Aorta (tissue), 5 donors: ENCODE results near the gene TMEM161B. TPM values are rescaled to one million over a fixed set of nuclear protein-coding genes. Genes with fewer than 3 reads are reported as not detected.
"Not testable (repeated sequence)": the region's sequence is repeated elsewhere in the genome, so short reads cannot be mapped to it uniquely, and the experiment has no call there.

Source experiments
- ATAC-seq: fragments of 200-7000 bp; cut with Tn5 transposase; one replicate; pipeline ENCODE4 v1.9.1; 2022; ENCODE audit warnings: moderate library complexity; ENCODE audit not compliant: low FRiP score
- DNase-seq, 2 donors: peaks; one replicate each; pipeline ENCODE4 v3.0.0-alpha.2; 2020
- H3K27ac ChIP-seq, 2 donors: one replicate each; pipeline ENCODE4 v1.5.1; 2013; ENCODE audit warnings: low read length in 2 of 2, mild to moderate bottlenecking in 2 of 2, moderate library complexity in 2 of 2, control low read depth in 1 of 2, inconsistent platforms in 1 of 2, low read depth in 1 of 2
- H3K27me3 ChIP-seq, 2 donors: one replicate each; pipeline ENCODE4 v1.6.1; 2013; ENCODE audit warnings: control low read depth in 1 of 2, low read length in 1 of 2, mild to moderate bottlenecking in 1 of 2, moderate library complexity in 1 of 2; ENCODE audit not compliant: insufficient read depth in 2 of 2, control insufficient read depth in 1 of 2
- H3K36me3 ChIP-seq, 2 donors: one replicate each; pipeline ENCODE4 v1.6.1; 2013; ENCODE audit warnings: control low read depth in 1 of 2, low read length in 1 of 2, mild to moderate bottlenecking in 1 of 2; ENCODE audit not compliant: insufficient read depth in 2 of 2, control insufficient read depth in 1 of 2
- H3K4me1 ChIP-seq, 2 donors: one replicate each; pipeline ENCODE4 v1.6.1; 2013; ENCODE audit warnings: low read length in 2 of 2, control low read depth in 1 of 2, mild to moderate bottlenecking in 1 of 2, moderate library complexity in 1 of 2; ENCODE audit not compliant: insufficient read depth in 2 of 2, control insufficient read depth in 1 of 2
- H3K4me3 ChIP-seq, 2 donors: one replicate each; pipeline ENCODE4 v1.5.1; 2013; ENCODE audit warnings: low read length in 2 of 2, control low read depth in 1 of 2, mild to moderate bottlenecking in 1 of 2
- H3K9me3 ChIP-seq: one replicate; pipeline ENCODE4 v1.6.1; 2013; ENCODE audit warnings: mild to moderate bottlenecking, low read length; ENCODE audit not compliant: control insufficient read depth
- WGBS, 2 donors: extraction: QIAGEN DNeasy Blood & Tissue Kit; methylation state at CpG; one replicate each; pipeline ENCODE4 v1.1.7; 2013; 5-methylcytosine and 5-hydroxymethylcytosine counted together
- intact Hi-C, 2 donors: fragments of 100-400 bp; cut with DNase I; formaldehyde crosslinking; loops; one replicate each; pipeline versions ENCODE4 v1.14.2 to v1.15.0; 2022
- polyA plus RNA-seq, 2 donors: library from polyadenylated mRNA; stranded (reverse); fragments of 200-250 nt; gene quantifications; one replicate each; pipeline ENCODE4 v1.2.3, GENCODE V29; 2013
- total RNA-seq, 2 donors: library from RNA; stranded (reverse); fragmentation: NEBNext Ultra II Directional; extraction: Animal tissue kit (Norgen Biotek cat#: 25700); gene quantifications; one replicate each; pipeline ENCODE4 v1.2.1, GENCODE V29; 2021
- donor health status: healthy with polysubstance abuse.
- donor health status: Bipolar disorder and iron deficiency.
- donor health status: DM: no; HTN: no; CAD: no.
- donor health status: DM: no; HTN: no; CAD: no.
- donor health status: DM: yes; HTN: yes; CAD: no.

The TMEM161B gene
- total and polyA plus RNA-seq, 4 donors = 5.3 to 18.8 (median 12.8) TPM

DNA sequence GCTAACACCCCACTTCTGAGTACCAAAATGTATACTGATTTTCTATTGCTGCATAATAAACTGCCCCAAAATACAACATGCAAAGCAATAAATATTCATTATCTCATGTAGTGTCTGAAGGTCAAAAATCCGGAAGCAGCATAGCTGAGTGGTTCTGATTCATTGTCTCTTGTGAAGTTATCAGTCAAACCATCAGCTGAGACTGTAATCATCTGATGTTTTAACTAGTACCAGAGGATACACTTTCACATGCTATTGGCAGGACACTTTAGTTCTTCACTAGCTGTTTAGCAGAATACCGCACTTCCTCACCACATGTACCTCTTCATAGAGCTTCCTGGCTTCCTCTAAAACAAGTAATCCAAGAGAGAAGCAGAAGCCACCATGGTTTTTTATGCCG is 12.7 kb upstream of the TMEM161B start:
- H3K4me1 ChIP-seq = no peaks in the 10 kb centered on the region
- no peak overlapping the region for H3K27ac ChIP-seq
- 82 to 89% methylated on average over 3 of the region's 3 CpGs for WGBS, 2 donors
- H3K36me3 ChIP-seq = no peaks in the 10 kb centered on the region
- H3K4me3 ChIP-seq = no peak overlapping the region
- DNase-seq (no peak), ATAC-seq (no peak)
- intact Hi-C loops = no loop called here
- H3K27me3 ChIP-seq = no peaks in the 10 kb centered on the region
- no peaks in the 10 kb centered on the region for H3K9me3 ChIP-seq

DNA sequence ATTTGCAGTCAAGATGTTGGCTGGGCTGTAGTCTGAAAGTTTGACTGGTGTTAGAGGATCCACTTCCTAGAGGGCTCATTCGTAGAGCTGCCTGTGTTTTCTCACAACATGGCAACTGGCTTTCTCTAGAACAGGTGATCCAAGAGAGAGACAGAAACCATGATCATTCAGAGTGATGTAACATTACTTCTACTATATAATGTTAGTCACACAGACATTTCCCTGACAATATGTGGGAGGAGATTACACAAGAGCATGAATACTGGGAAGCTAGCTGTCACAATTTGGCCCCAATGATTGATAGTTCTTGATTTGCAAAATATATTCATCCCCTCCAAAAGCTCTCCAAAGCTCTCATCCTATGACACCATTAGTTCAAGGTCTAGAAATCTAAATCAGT is 10.9 kb upstream of the TMEM161B start:
- no peaks in the 10 kb centered on the region for H3K9me3 ChIP-seq
- H3K27me3 ChIP-seq = no peaks in the 10 kb centered on the region
- ATAC-seq (no peak), DNase-seq (no peak)
- WGBS, 2 donors = 84 to 91% methylated on average over 1 of the region's 1 CpG
- no peak overlapping the region for H3K4me3 ChIP-seq
- H3K4me1 ChIP-seq = no peaks in the 10 kb centered on the region
- H3K27ac ChIP-seq = no peak overlapping the region
- H3K36me3 ChIP-seq = no peaks in the 10 kb centered on the region
- intact Hi-C loops = no loop called here

DNA sequence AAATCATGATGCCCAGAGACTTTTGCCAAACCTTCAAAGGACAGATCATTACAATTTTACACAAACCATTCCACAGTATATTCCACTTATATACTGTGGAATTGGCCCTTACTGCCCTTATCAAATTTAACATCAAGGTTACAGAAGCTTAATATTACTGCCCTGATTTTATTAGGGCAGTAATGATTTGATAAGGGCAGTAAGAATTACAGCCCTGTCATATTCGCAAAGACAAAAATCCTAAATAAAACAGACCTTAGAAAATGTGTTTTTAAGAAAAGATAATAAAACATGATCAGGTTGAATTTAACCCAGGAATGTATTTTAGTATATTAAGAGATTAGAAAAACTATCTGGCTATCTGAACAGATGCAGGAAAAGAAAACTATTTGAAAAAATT is 7.7 kb upstream of the TMEM161B start:
- no peaks in the 10 kb centered on the region for H3K36me3 ChIP-seq
- H3K9me3 ChIP-seq = no peaks in the 10 kb centered on the region
- no peak overlapping the region for H3K4me3 ChIP-seq
- H3K27me3 ChIP-seq = no peaks in the 10 kb centered on the region
- ATAC-seq (no peak), DNase-seq (no peak)
- H3K27ac ChIP-seq = no peak overlapping the region
- intact Hi-C loops = no loop called here
- WGBS, 2 donors = 94 to 96% methylated on average over 1 of the region's 1 CpG
- no peaks in the 10 kb centered on the region for H3K4me1 ChIP-seq

DNA sequence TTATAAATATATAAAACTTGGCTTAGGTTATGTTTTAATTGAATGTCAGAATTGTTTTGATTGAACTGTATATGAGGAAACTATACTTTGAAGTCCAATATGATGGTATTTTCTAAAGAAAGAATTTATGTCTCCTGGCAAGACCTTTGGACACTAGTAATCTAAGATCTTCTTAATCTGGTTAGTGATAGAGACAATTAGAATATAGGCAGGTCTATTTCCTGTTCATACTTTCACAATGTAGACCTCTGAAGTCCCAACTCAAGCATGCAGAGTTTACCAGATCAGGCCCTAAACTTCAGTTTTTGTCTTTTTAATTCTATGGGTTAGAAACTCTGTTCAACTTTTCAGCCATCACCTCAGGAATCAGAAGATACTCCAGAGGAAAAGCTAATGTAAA is 6.9 kb upstream of the TMEM161B start:
- no peaks in the 10 kb centered on the region for H3K36me3 ChIP-seq
- no peaks in the 10 kb centered on the region for H3K27me3 ChIP-seq
- DNase-seq (no peak), ATAC-seq (no peak)
- no peaks in the 10 kb centered on the region for H3K9me3 ChIP-seq
- H3K27ac ChIP-seq = no peak overlapping the region
- intact Hi-C loops = no loop called here
- H3K4me1 ChIP-seq = no peaks in the 10 kb centered on the region
- H3K4me3 ChIP-seq = no peak overlapping the region

DNA sequence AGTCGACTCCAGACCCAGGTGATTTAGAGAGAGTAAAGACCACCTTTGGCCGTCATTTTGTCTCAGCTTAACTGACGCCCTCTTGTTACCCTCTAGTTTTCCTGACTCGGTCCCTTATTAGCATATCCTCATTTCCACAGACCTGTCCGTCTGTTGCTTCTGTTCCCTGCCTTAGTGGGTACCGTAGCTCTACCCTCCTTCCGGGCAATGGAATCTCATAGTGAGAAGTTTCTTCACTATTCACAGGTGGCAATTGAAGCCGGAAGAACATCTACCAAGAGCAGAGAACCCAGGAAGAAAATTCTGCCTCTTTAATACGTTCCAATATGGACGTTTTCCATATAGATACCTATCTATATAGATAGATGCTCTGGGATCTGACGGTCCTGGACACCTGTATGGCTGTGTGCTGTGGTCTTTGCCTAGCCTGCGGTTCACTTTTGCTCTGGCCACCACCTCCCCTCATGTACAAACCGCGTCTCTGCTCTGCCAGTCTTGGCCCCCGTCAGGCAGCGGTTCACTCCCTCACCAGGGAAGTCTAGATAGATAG is 652 bp upstream of the TMEM161B start:
- Histone ChIP-seq H3K4me3 (peak overlapping the region; percentile 73 to 83), H3K27me3 (no peaks in the 10 kb centered on the region), H3K27ac (no peak overlapping the region), H3K4me1 (peaks cover 0 to 4% of the 10 kb centered on the region in 2 donors), H3K36me3 (no peaks in the 10 kb centered on the region), H3K9me3 (no peaks in the 10 kb centered on the region)
- DNase-seq (no peak), ATAC-seq (peak; percentile 4)
- intact Hi-C loops = no loop called here
- 6 to 11% methylated on average over 16 of the region's 16 CpGs for WGBS, 2 donors

DNA sequence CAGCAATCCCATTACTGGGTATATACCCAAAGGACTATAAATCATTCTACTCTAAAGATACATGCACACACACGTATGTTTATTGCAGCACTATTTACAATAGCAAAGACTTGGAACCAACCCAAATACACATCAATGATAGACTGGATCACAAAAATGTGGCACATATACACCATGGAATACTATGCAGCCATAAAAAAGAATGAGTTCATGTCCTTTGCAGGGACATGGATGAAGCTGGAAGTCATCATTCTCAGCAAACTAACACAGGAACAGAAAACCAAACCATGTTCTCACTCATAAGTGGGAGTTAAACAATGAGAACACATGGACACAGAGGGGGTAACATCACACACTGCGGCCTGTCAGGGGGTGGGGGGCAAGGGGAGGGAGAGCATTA is 4.1 kb downstream of the TMEM161B start:
- H3K4me1 ChIP-seq, ATAC-seq, intact Hi-C loops, H3K27me3 ChIP-seq, DNase-seq, H3K36me3 ChIP-seq, H3K4me3 ChIP-seq, H3K9me3 ChIP-seq, H3K27ac ChIP-seq: not testable (repeated sequence)
- WGBS, 2 donors = 94 to 97% methylated on average over 2 of the region's 2 CpGs

DNA sequence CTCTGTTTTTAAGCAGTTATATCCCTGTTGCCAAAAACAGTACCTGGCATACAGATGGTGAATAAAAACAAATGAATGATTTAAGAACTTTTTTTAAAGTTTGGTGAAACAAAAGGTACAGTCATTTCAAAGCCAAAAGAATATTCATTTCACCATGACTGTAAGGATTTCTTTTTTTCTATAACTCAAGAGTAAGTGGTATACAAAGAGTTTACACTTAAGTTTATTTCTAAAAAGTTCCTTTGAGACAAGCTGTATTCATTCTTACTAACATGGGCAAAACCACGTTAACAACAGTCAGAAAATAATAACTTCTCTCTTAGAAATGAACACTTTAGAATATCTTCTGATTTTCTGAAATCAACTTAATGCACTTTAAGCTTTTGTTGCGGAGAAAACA is 5.3 kb downstream of the TMEM161B start:
- Histone ChIP-seq H3K36me3 (no peaks in the 10 kb centered on the region), H3K27me3 (no peaks in the 10 kb centered on the region), H3K4me1 (peaks cover 0 to 4% of the 10 kb centered on the region in 2 donors), H3K4me3 (no peak overlapping the region), H3K27ac (no peak overlapping the region), H3K9me3 (no peaks in the 10 kb centered on the region)
- WGBS, 2 donors = 92 to 97% methylated on average over 2 of the region's 2 CpGs
- ATAC-seq (no peak), DNase-seq (no peak)
- intact Hi-C loops = no loop called here

DNA sequence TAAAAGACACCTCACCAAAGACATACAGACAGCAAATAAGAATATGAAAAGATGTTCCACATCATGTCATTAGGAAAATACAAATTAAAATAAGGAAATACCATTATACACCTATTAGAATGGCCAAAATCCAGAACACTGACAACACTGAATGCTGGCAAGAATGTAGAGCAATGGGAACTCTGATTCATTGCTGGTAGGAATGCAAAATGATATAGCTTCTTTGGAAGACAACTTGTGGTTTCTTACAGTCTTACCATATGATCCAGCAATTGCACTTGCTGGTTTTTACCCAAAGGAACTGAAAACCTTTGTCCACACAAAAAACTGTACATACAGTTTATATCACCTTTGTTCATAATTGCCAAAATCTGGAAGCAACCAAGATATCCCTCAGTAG is 6.5 kb downstream of the TMEM161B start:
- ATAC-seq = no peak
- no peaks in the 10 kb centered on the region for H3K36me3 ChIP-seq
- H3K27ac ChIP-seq = no peak overlapping the region
- no peaks in the 10 kb centered on the region for H3K27me3 ChIP-seq
- no peaks in the 10 kb centered on the region for H3K9me3 ChIP-seq
- H3K4me3 ChIP-seq = no peak overlapping the region
- no peaks in the 10 kb centered on the region for H3K4me1 ChIP-seq
- intact Hi-C loops = no loop called here
- DNase-seq = no peak

DNA sequence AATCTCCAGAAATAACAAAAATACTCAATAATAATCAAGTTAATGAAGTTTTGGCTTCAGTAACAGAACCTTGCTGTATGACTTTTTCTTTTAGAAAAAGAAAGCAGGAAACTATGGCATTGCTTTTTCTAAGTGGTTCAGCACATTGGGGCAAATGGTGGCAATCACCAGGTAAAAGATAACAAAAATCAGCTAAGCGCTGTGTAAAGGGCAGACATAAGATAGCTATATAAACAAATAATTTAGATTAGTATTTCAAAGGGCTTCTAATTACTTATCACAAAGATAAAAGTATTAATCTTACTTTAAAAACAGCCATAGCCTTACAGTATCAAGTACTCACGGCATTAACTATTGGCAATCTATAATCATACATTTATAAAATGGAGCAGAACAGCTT is 10.0 kb downstream of the TMEM161B start:
- WGBS, 2 donors = 94% methylated on average over 2 of the region's 2 CpGs
- ATAC-seq (no peak), DNase-seq (no peak)
- Histone ChIP-seq H3K4me1 (no peaks in the 10 kb centered on the region), H3K27ac (no peak overlapping the region), H3K36me3 (no peaks in the 10 kb centered on the region), H3K9me3 (no peaks in the 10 kb centered on the region), H3K27me3 (no peaks in the 10 kb centered on the region), H3K4me3 (no peak overlapping the region)
- intact Hi-C loops = no loop called here
